Left ventricle myocardium inferior (tissue), 1 donor: ENCODE measurements around the gene PACS1. TPM values are rescaled to one million over a fixed set of nuclear protein-coding genes. Genes with fewer than 3 reads are reported as not detected.

ENCODE experiments used
- DNase-seq: peaks from one replicate; pipeline ENCODE4 v3.0.0-alpha.2; 2020
- H3K27ac ChIP-seq: fragments of 200-600 bp; replicated peaks from 2 replicates; pipeline ENCODE4 v1.8.0; 2021
- H3K27me3 ChIP-seq: fragments of 200-600 bp; 2 replicates; pipeline ENCODE4 v1.8.0; 2021; ENCODE audit warnings: low read depth
- H3K36me3 ChIP-seq: fragments of 200-600 bp; 2 replicates; pipeline ENCODE4 v1.8.0; 2021
- H3K4me1 ChIP-seq: fragments of 200-600 bp; 2 replicates; pipeline ENCODE4 v1.8.0; 2021
- H3K4me3 ChIP-seq: fragments of 200-600 bp; 2 replicates; pipeline ENCODE4 v1.8.0; 2021; ENCODE audit warnings: mild to moderate bottlenecking, moderate library complexity
- H3K9me3 ChIP-seq: fragments of 200-600 bp; replicated peaks from 2 replicates; pipeline ENCODE4 v1.8.0; 2021
- intact Hi-C: fragments of 100-400 bp; cut with micrococcal nuclease; formaldehyde crosslinking; loops from one replicate; pipeline ENCODE4 v1.11.0; 2022
- total RNA-seq: library from RNA; stranded (reverse); fragmentation: NEBNext Ultra II Directional; extraction: Animal tissue kit (Norgen Biotek cat#: 25700); gene quantifications from one replicate; pipeline ENCODE4 v1.2.1, GENCODE V29; 2021
- TF ChIP-seq, protein P1 (sequence below): fragments of 200-600 bp; IDR thresholded peaks from 2 replicates; pipeline ENCODE4 v1.8.0; 2021; ENCODE audit warnings: antibody characterized with exemption, mild to moderate bottlenecking, borderline replicate concordance
- donor health status: DM: no; HTN: yes; CAD: no; lungs with severe emphysema.

Gene PACS1
- total RNA-seq, 1 donor from 2014 or later, result 54.9 TPM

- TF ChIP-seq, protein P1, sequence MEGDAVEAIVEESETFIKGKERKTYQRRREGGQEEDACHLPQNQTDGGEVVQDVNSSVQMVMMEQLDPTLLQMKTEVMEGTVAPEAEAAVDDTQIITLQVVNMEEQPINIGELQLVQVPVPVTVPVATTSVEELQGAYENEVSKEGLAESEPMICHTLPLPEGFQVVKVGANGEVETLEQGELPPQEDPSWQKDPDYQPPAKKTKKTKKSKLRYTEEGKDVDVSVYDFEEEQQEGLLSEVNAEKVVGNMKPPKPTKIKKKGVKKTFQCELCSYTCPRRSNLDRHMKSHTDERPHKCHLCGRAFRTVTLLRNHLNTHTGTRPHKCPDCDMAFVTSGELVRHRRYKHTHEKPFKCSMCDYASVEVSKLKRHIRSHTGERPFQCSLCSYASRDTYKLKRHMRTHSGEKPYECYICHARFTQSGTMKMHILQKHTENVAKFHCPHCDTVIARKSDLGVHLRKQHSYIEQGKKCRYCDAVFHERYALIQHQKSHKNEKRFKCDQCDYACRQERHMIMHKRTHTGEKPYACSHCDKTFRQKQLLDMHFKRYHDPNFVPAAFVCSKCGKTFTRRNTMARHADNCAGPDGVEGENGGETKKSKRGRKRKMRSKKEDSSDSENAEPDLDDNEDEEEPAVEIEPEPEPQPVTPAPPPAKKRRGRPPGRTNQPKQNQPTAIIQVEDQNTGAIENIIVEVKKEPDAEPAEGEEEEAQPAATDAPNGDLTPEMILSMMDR, result no peak
- peaks cover 34% of the 10 kb centered on the region for H3K4me1 ChIP-seq
- no peaks in the 10 kb centered on the region for H3K9me3 ChIP-seq
- intact Hi-C loops, result no loop called here
- peak within 1 kb of the TSS; percentile 60 for H3K4me3 ChIP-seq
- no peaks in the 10 kb centered on the region for H3K36me3 ChIP-seq
- no peak for DNase-seq
- H3K27ac ChIP-seq, result no peak within 1 kb of the TSS
- peaks cover 66% of the 10 kb centered on the region for H3K27me3 ChIP-seq
Observed at GRCh38 chr11:66291706-66292542, 221.9 kb downstream of the PACS1 start, which contains the start of gene TMEM151A. TSS of gene TMEM151A (plus strand) at chr11:66291894. CDS start at chr11:66292014, 120 bp downstream.

DNA sequence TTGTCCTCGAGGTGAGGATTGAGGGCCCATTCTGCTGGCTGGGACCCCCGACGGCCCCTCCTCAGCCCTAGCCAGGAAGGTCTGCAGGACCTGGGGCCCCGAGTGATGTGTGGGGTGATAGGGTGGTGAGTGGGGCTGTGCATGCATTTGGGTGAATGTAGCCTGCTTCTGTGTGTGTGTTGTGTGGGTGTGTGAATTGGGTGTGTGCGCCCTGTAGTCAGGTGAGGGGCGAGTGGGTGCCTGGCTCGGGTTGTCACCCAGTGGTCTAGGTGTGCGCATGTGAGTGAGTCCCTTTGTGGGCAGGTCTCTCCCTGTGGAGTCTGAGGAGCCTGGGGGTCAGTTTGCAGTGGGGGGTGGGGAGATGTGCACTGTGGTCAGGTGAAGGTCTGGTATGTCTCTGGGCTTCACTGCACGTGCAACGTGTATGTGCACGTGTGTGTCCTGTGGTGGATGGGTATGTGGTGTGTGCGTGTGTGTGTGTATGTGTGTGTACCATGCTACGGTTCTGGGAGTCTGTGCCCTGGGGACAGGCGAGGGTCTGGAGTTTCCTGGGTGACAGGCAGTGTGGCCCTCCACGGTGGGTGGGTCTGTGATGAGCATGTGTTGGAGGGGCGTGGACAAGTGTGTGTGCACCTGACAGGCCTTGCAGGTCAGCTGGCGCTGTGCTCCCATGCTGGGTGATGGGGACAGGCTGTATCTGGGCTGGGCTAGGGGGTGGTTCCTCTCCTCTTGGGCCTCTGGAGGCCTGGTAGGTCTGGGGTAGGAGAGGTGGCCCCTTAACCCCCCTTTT lies 222.7 kb downstream of the PACS1 start:
- H3K4me3 ChIP-seq, result peak overlapping the region; percentile 60
- H3K4me1 ChIP-seq, result peaks cover 28% of the 10 kb centered on the region
- peaks cover 67% of the 10 kb centered on the region for H3K27me3 ChIP-seq
- H3K27ac ChIP-seq, result no peak overlapping the region
- H3K36me3 ChIP-seq, result no peaks in the 10 kb centered on the region
- H3K9me3 ChIP-seq, result no peaks in the 10 kb centered on the region
- DNase-seq, result no peak
- TF ChIP-seq, protein P1, result no peak
- intact Hi-C loops, result no loop called here

DNA sequence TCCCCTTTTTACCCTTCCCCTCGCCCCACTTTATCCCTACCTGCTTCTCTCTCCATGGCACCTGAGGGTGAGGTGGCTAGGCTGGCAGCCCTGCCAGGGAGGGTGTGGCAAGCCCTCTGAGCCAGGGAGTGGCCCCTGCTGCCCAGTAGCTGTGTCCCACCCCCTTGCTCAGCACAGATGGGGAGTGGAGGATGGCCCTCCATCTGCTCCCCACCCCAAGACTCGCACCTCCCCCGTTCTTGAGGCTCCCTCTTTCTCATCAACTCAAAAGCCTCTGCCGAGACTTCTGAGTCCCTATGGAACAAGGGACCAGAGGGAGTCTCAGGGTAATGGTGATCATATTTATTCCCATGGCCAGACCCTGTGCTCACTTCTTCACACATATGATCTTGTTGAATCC lies 223.3 kb downstream of the PACS1 start:
- TF ChIP-seq, protein P1, result no peak
- intact Hi-C loops, result no loop called here
- H3K36me3 ChIP-seq, result no peaks in the 10 kb centered on the region
- no peak overlapping the region for H3K27ac ChIP-seq
- H3K4me3 ChIP-seq, result no peak overlapping the region
- no peaks in the 10 kb centered on the region for H3K9me3 ChIP-seq
- H3K27me3 ChIP-seq, result peaks cover 67% of the 10 kb centered on the region
- no peak for DNase-seq
- peaks cover 22% of the 10 kb centered on the region for H3K4me1 ChIP-seq

GRCh38 chr11:66293777-66294625 lies 223.9 kb downstream of the PACS1 start:
- Histone ChIP-seq H3K27ac (no peak overlapping the region), H3K4me3 (no peak overlapping the region), H3K9me3 (no peaks in the 10 kb centered on the region), H3K36me3 (no peaks in the 10 kb centered on the region), H3K27me3 (peaks cover 67% of the 10 kb centered on the region), H3K4me1 (peaks cover 17% of the 10 kb centered on the region)
- DNase-seq, result no peak
- TF ChIP-seq, protein P1, result no peak
- intact Hi-C loops, result no loop called here

Other genes starting within 250 kb of the PACS1 start
- not detected for gene SNX32, start 236.3 kb upstream of the PACS1 start, total RNA-seq
- 299 TPM for gene CFL1, start 212.1 kb upstream of the PACS1 start, total RNA-seq
- 31.5 TPM for gene MUS81, start 209.8 kb upstream of the PACS1 start, total RNA-seq
- gene EFEMP2, start 197.5 kb upstream of the PACS1 start, total RNA-seq, result 85.1 TPM
- 0.49 TPM for gene CTSW, start 190.4 kb upstream of the PACS1 start, total RNA-seq
- 42.2 TPM for gene FIBP, start 181.8 kb upstream of the PACS1 start, total RNA-seq
- 32.7 TPM for gene CCDC85B, start 179.6 kb upstream of the PACS1 start, total RNA-seq
- 0.47 TPM for gene FOSL1, start 169.9 kb upstream of the PACS1 start, total RNA-seq
- gene C11orf68, start 151.2 kb upstream of the PACS1 start, total RNA-seq, result 37.3 TPM
- 94.7 TPM for gene DRAP1, start 150.8 kb upstream of the PACS1 start, total RNA-seq
- not detected for gene TSGA10IP, start 124.8 kb upstream of the PACS1 start, total RNA-seq
- gene SART1, start 108.5 kb upstream of the PACS1 start, total RNA-seq, result 30.7 TPM
- gene EIF1AD, start 68.1 kb upstream of the PACS1 start, total RNA-seq, result 19.7 TPM
- gene BANF1, start 67.8 kb upstream of the PACS1 start, total RNA-seq, result 215 TPM
- gene CST6, start 58.3 kb upstream of the PACS1 start, total RNA-seq, result not detected
- not detected for gene CATSPER1, start 43.8 kb upstream of the PACS1 start, total RNA-seq
- 1.3 TPM for gene GAL3ST3, start 21.1 kb upstream of the PACS1 start, total RNA-seq
- gene SF3B2, start 17.9 kb upstream of the PACS1 start, total RNA-seq, result 75.5 TPM
- gene KLC2, start 187.4 kb downstream of the PACS1 start, total RNA-seq, result 34.1 TPM
- gene RAB1B, start 198.4 kb downstream of the PACS1 start, total RNA-seq, result 116 TPM
- gene CNIH2, start 207.9 kb downstream of the PACS1 start, total RNA-seq, result not detected
- gene YIF1A, start 218.9 kb downstream of the PACS1 start, total RNA-seq, result 45.6 TPM
- not detected for gene TMEM151A, start 221.6 kb downstream of the PACS1 start, total RNA-seq
- gene CD248, start 246.8 kb downstream of the PACS1 start, total RNA-seq, result 12.3 TPM